ENCODE results near the gene RPIA. TPM values are rescaled to one million over a fixed set of nuclear protein-coding genes. Genes with fewer than 3 reads are reported as not detected.

The RPIA gene
- total RNA-seq, 1 experiment from 2014 or later = 18.2 TPM

DNA sequence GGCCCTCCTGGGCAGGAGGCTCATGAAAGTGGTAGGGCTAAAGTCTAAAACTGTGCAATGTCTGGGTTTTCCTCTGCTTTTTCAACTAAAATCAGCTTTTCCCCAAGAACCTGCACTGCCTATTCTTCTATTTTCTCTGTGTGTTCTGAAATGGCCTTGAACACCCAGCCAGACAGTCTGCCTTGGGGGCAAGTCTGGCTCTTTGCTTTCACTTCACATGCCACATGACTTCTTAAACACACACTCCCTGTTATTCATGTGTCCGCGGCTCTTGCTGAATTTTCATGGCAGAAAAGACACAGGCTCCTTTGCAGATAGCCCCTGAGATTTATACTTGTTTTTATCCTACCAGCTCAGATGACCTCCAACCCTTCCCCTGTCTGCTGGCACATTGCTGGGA is 10.6 kb upstream of the RPIA start:
- no peaks in the 10 kb centered on the region for H3K4me1 ChIP-seq (ENCODE audit: control insufficient read depth, insufficient read depth, low read length)
- H3K9me3 ChIP-seq (ENCODE audit: control insufficient read depth, insufficient read depth, low read depth, low read length) = peaks cover 17% of the 10 kb centered on the region
- TF ChIP-seq REST (IDR thresholded peaks at IDR 0.05; ENCODE audit: insufficient read depth in 1 of 2, low read depth in 2 of 2, low read length in 1 of 2) (no peak), TCF7L2 (IDR thresholded peaks at IDR 0.05; ENCODE audit: low read depth, low read length) (no peak), POLR2AphosphoS5 (IDR thresholded peaks at IDR 0.05; ENCODE audit: low read depth, low read length) (no peak)
- TF ChIP-seq, protein P1, sequence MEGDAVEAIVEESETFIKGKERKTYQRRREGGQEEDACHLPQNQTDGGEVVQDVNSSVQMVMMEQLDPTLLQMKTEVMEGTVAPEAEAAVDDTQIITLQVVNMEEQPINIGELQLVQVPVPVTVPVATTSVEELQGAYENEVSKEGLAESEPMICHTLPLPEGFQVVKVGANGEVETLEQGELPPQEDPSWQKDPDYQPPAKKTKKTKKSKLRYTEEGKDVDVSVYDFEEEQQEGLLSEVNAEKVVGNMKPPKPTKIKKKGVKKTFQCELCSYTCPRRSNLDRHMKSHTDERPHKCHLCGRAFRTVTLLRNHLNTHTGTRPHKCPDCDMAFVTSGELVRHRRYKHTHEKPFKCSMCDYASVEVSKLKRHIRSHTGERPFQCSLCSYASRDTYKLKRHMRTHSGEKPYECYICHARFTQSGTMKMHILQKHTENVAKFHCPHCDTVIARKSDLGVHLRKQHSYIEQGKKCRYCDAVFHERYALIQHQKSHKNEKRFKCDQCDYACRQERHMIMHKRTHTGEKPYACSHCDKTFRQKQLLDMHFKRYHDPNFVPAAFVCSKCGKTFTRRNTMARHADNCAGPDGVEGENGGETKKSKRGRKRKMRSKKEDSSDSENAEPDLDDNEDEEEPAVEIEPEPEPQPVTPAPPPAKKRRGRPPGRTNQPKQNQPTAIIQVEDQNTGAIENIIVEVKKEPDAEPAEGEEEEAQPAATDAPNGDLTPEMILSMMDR (IDR thresholded peaks at IDR 0.05) = no peak
- in situ Hi-C loops (cut with HindIII; ENCODE audit: low pct_unique_long_range_greater_than_20kb, low sequenced_read_pairs) (no loop called here), intact Hi-C loops (cut with micrococcal nuclease; ENCODE audit: unreplicated experiment) (no loop called here)
- no peak overlapping the region for H3K4me3 ChIP-seq (ENCODE audit: low read depth in 2 of 2, low read length in 2 of 2)
- no peaks in the 10 kb centered on the region for H3K36me3 ChIP-seq (ENCODE audit: control insufficient read depth, insufficient read depth, low read length)
- H3K27ac ChIP-seq (ENCODE audit: low read length) = no peak overlapping the region
- H3K27me3 ChIP-seq (ENCODE audit: control insufficient read depth, insufficient read depth, low read length) = no peaks in the 10 kb centered on the region; the same call in 1 of the 2 replicates
- ChIA-PET CTCF (no interaction called here), POLR2A (no interaction called here)
- no TSS peak for BruUV-seq (replicated peaks)
- ATAC-seq (no peak), DNase-seq (ENCODE audit: low read depth, low spot score) (no peak)

DNA sequence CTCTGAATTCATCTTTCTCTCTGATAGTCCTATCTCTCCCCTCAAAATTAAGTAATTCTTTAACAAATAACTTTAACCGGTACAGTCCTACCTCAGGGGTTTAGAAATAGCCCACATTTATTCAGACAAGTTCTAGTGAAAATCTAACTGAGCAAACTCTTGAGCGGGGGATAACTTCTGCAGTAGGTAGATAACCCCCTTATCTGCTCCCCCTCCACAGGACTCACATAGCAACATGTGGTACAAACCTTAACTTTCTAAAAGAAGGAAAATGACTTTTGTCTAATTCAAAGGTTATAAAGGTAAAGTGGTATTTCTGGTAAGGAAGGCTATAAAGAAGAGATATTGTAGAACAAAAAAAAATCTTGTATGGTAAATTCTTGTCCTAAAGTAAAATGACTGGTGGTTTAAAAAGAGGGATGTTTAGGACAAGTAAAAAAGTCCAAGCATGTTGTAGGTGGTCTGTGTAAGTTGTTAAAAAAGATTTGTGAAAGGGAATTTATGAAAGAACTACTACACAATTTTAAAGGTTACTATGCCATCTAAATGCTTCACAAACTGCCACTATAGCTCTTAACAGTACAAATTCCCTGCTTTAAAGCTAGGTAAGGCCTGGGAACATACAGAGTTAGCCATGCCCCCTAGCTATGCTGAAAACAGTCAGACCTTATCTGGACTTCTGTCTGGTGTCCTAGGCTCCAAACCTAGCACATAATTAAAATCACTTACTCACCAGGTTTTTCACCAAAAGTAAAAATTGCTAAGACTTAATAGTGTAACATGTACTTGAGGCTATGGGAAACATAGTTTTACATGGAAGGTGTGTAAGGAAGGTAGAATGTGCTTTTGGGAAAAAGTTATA is 8.1 kb upstream of the RPIA start:
- H3K4me3 ChIP-seq (ENCODE audit: low read depth in 2 of 2, low read length in 2 of 2) = no peak overlapping the region
- intact Hi-C loops (cut with micrococcal nuclease; ENCODE audit: unreplicated experiment) = no loop called here
- BruUV-seq (replicated peaks) = no TSS peak
- CTCF ChIA-PET = no interaction called here
- no peak for TF ChIP-seq TCF7L2 (IDR thresholded peaks at IDR 0.05; ENCODE audit: low read depth, low read length)
- no peak for TF ChIP-seq SIN3A (IDR thresholded peaks at IDR 0.05; ENCODE audit: borderline replicate concordance, insufficient read depth, low read depth, low read length)
- TF ChIP-seq REST (IDR thresholded peaks at IDR 0.05; ENCODE audit: insufficient read depth in 1 of 2, low read depth in 2 of 2, low read length in 1 of 2) = no peak
- TF ChIP-seq, protein P1 (IDR thresholded peaks at IDR 0.05) = no peak
- TF ChIP-seq POLR2AphosphoS5 (IDR thresholded peaks at IDR 0.05; ENCODE audit: low read depth, low read length) = no peak
- no peak overlapping the region for H3K27ac ChIP-seq (ENCODE audit: low read length)
- no peak for ATAC-seq
- no peaks in the 10 kb centered on the region for H3K36me3 ChIP-seq (ENCODE audit: control insufficient read depth, insufficient read depth, low read length)
- H3K4me1 ChIP-seq (ENCODE audit: control insufficient read depth, insufficient read depth, low read length) = no peaks in the 10 kb centered on the region
- no peak for DNase-seq (ENCODE audit: low read depth, low spot score)
- no peaks in the 10 kb centered on the region; the same call in 1 of the 2 replicates for H3K27me3 ChIP-seq (ENCODE audit: control insufficient read depth, insufficient read depth, low read length)
- POLR2A ChIA-PET = no interaction called here
- H3K9me3 ChIP-seq (ENCODE audit: control insufficient read depth, insufficient read depth, low read depth, low read length) = peaks cover 17% of the 10 kb centered on the region
- in situ Hi-C loops (cut with HindIII; ENCODE audit: low pct_unique_long_range_greater_than_20kb, low sequenced_read_pairs) = no loop called here

Measured in Panc1 (cell line).